ENCODE measurements around the gene TACR1. TPM values are rescaled to one million over a fixed set of nuclear protein-coding genes. Genes with fewer than 3 reads are reported as not detected.

The TACR1 gene
- total RNA-seq, 2 donors from 2014 or later: 3.9 to 6.0 TPM

DNA sequence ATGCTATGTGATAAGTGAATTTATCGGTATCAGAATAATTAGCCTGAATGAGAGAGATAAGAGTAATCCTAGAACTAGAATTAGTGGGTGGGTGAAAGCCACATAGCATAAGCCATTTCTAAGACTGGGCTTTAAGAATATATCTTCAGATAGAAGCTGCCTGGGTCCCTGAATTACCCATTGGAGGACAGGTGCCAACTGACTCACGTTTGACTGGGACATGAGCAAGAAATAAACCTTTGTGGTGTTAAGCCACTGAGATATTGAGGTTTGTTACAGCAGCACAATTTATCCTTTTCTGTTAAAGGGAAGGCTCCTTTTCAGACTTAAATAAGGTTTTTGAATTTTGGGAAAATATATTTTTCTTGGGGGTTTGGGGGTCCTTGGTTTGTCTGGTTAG is 145.0 kb downstream of the TACR1 start:
- no peaks in the 10 kb centered on the region for H3K4me1 ChIP-seq (ENCODE audit: control insufficient read depth in 1 of 2, low read depth in 2 of 2)
- H3K9me3 ChIP-seq: no peaks in the 10 kb centered on the region
- H3K4me3 ChIP-seq: no peak overlapping the region
- H3K36me3 ChIP-seq: no peaks in the 10 kb centered on the region
- TF ChIP-seq, protein P1, sequence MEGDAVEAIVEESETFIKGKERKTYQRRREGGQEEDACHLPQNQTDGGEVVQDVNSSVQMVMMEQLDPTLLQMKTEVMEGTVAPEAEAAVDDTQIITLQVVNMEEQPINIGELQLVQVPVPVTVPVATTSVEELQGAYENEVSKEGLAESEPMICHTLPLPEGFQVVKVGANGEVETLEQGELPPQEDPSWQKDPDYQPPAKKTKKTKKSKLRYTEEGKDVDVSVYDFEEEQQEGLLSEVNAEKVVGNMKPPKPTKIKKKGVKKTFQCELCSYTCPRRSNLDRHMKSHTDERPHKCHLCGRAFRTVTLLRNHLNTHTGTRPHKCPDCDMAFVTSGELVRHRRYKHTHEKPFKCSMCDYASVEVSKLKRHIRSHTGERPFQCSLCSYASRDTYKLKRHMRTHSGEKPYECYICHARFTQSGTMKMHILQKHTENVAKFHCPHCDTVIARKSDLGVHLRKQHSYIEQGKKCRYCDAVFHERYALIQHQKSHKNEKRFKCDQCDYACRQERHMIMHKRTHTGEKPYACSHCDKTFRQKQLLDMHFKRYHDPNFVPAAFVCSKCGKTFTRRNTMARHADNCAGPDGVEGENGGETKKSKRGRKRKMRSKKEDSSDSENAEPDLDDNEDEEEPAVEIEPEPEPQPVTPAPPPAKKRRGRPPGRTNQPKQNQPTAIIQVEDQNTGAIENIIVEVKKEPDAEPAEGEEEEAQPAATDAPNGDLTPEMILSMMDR (IDR thresholded peaks at IDR 0.05): no peak
- no peaks in the 10 kb centered on the region for H3K27me3 ChIP-seq (replicated peaks; ENCODE audit: insufficient read depth)
- H3K27ac ChIP-seq: no peak overlapping the region
- ATAC-seq (ENCODE audit: insufficient number of reproducible peaks, low FRiP score, low read depth) (no peak), DNase-seq (ENCODE audit: low spot score) (no peak)

DNA sequence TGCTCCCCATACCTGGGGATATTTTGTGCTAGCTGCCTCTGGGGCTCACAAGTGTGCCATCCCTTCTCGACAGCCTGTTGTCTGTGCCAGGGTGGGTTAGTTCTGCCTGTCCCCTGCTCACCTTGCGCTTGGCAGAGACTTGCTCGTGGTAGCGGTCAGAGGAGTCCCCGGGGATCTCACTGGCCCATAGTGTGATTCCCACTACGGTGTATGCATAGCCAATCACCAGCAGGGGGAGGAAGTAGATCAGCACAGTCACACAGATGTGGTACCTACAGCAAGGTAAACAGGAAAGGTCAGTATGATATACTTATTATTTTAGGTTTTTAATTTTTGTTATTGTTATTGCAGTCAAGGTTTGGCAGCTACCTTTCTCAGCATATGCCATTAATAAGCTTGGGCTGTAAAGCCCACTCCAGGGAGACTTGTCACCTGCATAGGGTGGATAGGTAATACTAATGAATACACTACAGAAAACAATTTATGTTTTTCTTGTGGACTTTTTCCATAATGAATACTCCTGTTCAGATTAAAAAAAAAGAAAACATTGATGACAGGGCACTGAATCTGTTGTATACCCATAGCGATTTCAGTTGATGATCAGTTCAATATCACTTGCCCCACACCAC is 145.7 kb downstream of the TACR1 start:
- DNase-seq (ENCODE audit: low spot score) (no peak), ATAC-seq (ENCODE audit: insufficient number of reproducible peaks, low FRiP score, low read depth) (no peak)
- Histone ChIP-seq H3K9me3 (no peaks in the 10 kb centered on the region), H3K36me3 (no peaks in the 10 kb centered on the region), H3K4me1 (ENCODE audit: control insufficient read depth in 1 of 2, low read depth in 2 of 2) (no peaks in the 10 kb centered on the region), H3K4me3 (no peak overlapping the region), H3K27me3 (replicated peaks; ENCODE audit: insufficient read depth) (no peaks in the 10 kb centered on the region), H3K27ac (no peak overlapping the region)
- TF ChIP-seq, protein P1 (IDR thresholded peaks at IDR 0.05): no peak

DNA sequence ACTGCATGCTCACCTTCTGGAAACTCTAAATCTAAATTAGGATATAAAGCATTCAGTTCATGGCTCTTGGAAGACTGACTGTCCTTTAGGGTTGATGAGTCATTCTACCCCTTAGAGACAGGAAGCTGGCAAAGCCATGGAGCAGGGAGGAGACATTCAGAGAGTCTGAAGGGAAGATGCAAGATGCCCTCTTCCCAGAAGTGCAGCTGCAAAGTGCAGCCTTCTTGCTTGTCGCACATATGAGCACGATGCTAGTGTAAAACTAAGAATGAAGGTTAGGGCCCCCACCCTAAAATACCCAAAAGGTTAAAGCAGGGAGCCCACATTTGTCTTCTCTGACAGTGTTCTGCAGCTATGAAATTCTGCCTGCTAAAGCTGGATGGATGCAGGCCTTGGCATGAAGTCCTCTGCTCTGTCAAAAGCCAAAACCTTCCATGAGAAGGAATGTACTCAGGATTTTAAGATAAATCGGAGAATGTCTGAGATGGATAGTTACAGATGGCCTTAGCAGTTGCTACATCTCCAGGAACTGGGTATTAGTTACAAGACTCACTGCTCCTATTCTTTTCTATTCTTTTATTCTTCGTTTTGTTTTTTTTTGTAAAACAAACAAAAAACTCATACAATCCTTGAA is 151.2 kb downstream of the TACR1 start:
- H3K4me3 ChIP-seq: no peak overlapping the region
- no peaks in the 10 kb centered on the region for H3K36me3 ChIP-seq
- no peak overlapping the region for H3K27ac ChIP-seq
- DNase-seq (ENCODE audit: low spot score): no peak
- TF ChIP-seq, protein P1 (IDR thresholded peaks at IDR 0.05): no peak
- no peaks in the 10 kb centered on the region for H3K27me3 ChIP-seq (replicated peaks; ENCODE audit: insufficient read depth)
- H3K9me3 ChIP-seq: no peaks in the 10 kb centered on the region
- peaks cover 8 to 17% of the 10 kb centered on the region in 2 donors for H3K4me1 ChIP-seq (ENCODE audit: control insufficient read depth in 1 of 2, low read depth in 2 of 2)
- ATAC-seq (ENCODE audit: insufficient number of reproducible peaks, low FRiP score, low read depth): peak; percentile 61

DNA sequence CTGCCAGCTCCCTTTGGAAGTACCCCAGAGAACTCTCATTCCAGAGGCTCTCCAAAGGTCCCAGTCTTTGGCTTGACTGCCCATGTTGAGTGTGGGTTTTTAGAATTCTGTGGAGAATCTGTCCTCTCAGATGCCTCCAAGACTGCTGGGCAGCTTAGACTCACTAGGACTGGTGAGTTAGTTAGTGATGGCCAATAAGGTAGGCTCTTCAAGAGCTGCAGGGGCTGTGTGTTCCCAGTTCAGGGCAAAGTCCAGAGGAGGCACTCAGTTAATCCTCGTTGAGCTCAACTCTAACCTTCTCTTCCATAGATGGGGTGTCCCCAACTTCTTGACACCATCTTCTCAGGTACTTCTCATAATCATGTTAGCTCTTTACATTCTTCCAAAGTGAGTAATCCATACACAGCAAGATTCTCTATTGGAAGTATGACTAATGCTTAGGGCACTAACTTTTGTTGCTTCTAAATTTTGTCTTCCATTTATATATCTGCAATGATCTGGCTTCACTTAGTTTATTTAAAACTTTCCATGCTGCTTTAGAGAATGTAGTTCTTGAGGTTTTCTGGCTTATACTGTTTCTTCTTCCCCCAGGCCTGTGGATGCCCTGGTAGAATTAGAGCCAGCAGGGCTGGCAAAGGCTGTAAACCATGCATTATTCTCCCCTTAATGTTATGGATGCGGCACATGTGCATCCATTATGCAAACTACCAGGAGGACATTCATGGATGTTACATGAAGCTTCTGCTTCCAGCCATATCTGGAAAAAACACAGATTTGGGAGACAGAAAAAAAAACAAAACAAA is 151.9 kb downstream of the TACR1 start:
- TF ChIP-seq, protein P1 (IDR thresholded peaks at IDR 0.05): no peak
- DNase-seq (ENCODE audit: low spot score): no peak
- H3K4me3 ChIP-seq: no peak overlapping the region
- H3K9me3 ChIP-seq: no peaks in the 10 kb centered on the region
- H3K27ac ChIP-seq: no peak overlapping the region
- H3K27me3 ChIP-seq (replicated peaks; ENCODE audit: insufficient read depth): no peaks in the 10 kb centered on the region
- ATAC-seq (ENCODE audit: insufficient number of reproducible peaks, low FRiP score, low read depth): no peak
- H3K36me3 ChIP-seq: no peaks in the 10 kb centered on the region
- H3K4me1 ChIP-seq (ENCODE audit: control insufficient read depth in 1 of 2, low read depth in 2 of 2): peaks cover 8 to 18% of the 10 kb centered on the region in 2 donors

DNA sequence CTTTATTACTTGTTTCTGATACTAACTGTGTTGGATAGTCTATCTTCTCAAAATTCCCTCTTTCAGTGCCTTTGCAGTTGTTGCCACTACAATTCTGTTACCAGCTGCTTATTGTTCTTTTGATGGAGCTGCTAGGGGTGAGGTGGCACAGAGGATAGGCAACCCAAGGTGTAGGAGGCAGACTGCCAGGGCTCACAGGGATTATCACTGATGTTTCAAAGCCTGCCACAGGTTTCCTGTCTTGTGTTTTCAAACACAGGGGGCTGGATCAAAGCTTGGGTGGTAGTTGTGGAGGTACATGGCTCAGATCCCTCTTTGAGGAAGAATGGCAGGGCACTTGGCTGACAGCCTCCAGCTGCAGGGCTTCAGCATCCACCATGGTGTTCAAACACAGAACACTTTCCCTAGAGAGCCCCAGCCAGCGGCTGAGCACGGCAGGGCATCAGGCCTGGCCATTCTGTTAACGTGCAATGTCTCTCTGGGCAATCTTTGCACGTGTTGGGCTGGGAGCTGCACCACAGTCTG is 153.7 kb downstream of the TACR1 start:
- DNase-seq (ENCODE audit: low spot score) (no peak), ATAC-seq (ENCODE audit: insufficient number of reproducible peaks, low FRiP score, low read depth) (no peak)
- H3K27ac ChIP-seq: no peak overlapping the region
- no peaks in the 10 kb centered on the region for H3K36me3 ChIP-seq
- TF ChIP-seq, protein P1 (IDR thresholded peaks at IDR 0.05): no peak
- H3K4me1 ChIP-seq (ENCODE audit: control insufficient read depth in 1 of 2, low read depth in 2 of 2): peaks cover 12 to 26% of the 10 kb centered on the region in 2 donors
- no peak overlapping the region for H3K4me3 ChIP-seq
- no peaks in the 10 kb centered on the region for H3K9me3 ChIP-seq
- H3K27me3 ChIP-seq (replicated peaks; ENCODE audit: insufficient read depth): no peaks in the 10 kb centered on the region
